GM18867 (cell line): ENCODE results near the gene LSP1.

ENCODE experiments used
- ATAC-seq: cut with Tn5 transposase; IDR thresholded peaks from one replicate; pipeline ENCODE4 v1.9.1; 2021; ENCODE audit warnings: mild to moderate bottlenecking, moderate library complexity; ENCODE audit not compliant: unreplicated experiment

The LSP1 gene

DNA sequence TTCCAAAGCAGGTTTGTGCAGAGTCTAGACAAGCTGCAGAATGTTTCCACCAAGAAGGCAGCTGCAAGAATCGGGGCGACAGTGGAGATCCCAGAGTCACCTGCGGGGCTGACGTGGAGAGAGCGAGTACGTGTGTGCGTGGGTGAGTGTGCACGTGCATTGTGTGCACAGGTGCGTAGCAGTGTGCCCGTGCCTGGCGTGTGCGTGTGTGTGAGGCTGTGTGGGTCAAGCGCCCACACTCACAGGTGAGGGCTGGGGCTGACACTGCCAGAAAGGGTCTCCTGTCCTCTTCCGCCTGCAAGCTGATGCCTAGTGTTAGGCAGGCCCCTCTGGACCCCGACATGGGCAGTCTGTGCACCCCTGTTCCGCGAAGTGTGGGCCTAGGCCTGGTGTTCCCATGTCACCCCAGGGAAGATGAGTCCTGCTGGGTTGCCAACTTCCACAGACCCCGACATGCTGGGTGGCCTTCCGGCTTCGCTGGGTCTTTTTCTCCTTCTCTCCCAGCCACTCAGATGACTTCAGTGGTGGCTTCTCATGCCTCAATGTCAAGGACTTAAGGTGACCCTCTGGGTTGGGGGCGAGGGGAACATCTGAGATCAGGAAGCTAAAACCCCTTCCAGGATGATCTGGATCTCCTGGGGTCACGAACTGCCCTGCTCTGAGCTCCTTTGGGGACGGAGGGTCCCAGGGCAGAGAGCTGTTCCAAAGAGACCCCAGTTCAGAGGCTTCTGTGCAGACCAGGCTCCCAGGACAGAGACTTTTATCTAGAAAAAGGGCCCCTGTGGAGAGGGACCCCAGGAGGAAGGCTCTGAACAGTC is 28.5 kb upstream of the LSP1 start:
- no peak for ATAC-seq

- no peak for ATAC-seq
These were observed 27.7 kb upstream of the LSP1 start for GRCh38 chr11:1825039-1825740.

DNA sequence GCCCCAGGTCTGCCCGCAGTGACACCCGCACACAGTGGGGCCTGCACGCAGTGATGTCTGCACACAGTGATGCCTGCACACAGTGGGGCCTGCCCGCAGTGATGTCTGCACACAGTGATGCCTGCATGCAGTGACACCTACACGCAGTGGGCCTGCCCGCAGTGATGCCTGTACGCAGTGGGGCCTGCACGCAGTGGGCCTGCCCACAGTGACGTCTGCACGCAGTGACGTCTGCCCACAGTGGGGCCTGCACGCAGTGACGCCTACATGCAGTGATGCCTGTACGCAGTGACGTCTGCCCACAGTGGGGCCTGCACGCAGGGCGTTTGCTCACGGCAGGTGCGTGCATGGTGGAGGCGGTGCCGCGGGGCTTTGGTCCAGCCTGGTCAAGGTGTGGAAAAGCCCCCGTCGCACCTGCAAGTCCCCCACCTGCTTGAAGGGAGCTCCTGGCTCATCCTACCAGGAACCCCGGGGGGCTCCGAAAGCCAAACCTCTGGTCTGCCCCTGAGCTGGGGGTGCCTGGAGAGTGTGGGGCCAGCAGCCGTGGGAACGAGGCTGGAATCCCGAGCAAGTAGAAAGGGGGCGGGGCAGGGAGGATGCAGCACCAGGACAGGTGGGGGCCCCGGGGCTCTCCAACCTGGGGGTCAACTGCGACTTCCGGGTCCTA is 27.0 kb upstream of the LSP1 start:
- ATAC-seq = no peak

DNA sequence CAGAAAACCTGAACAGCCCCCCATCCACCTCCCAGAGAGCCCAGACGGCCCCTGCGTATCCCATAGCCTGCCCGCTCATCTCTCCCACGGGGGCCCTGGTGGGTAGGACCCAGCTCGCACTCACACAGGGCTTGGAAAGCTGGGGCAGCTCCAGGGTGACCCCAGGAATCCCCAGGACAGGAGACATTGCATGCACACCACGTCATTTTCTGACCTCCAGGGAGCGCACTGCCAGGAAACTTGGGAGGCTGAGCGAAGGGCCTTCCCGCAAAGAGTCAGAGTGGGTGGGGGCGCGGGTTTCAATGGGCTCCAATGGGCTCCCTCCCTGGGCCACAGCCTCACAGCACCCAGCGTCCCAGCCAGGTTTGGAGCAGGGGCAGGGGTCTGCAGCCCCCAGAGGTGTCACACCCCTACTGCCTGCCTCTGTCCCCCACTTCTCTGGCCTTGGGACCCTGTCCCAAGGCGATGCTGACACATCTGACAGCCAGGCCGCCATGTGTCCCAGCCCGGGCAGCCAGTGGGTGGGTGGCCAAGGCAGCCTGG is 26.3 kb upstream of the LSP1 start:
- no peak for ATAC-seq

DNA sequence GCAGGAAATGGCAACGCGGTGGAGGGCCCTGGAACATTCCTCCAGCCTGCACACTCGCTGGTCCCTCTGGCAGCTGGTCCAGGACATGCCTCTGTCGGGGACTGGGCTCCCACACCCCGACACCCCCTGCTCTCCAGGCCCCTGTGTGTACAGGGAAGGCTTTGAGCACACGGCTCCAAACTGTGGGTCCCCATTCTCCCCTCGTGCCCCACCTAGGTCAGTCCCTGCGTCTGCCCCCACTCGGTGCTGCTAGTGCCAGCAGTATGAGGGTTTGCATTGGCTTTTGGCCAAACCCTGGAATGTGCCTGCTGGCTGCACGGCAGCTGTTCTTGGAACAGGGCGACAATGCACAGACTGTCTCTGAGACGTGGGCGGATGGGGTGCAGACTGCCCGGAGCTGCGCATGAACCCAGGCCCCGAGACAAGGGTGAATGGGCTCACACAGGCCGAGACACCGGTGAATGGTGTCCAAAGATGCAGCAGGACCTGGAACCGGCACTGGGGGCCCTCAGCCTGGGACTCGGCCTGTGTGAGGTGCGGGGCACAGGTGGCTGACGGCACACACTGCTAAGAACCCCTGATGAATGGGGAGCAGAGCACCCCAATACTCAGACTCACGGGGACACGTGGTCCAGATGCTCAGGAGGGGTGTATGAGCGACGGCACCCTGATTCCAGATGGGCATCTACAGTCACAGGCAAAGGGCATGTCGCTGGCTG is 25.6 kb upstream of the LSP1 start:
- ATAC-seq = no peak

DNA sequence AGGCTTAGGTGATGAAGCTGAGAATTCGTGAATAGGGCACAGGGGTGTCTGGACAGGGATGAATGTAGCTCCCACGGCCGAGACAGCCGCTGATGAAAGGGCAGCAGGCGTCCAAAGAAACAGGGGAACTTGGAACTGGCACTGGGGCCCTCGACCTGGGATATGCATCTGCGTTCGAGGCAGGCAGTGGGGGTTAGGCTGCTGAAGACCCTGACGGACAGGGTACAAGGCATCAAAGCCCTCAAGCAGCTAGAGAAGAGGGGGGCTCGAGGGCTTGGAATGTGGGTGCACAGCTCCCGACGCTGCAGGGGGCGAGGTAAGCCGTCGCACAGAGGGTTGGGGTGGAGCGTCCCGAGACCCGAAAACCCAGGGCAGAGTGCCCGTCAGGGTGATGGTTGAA is 25.0 kb upstream of the LSP1 start:
- ATAC-seq = no peak

DNA sequence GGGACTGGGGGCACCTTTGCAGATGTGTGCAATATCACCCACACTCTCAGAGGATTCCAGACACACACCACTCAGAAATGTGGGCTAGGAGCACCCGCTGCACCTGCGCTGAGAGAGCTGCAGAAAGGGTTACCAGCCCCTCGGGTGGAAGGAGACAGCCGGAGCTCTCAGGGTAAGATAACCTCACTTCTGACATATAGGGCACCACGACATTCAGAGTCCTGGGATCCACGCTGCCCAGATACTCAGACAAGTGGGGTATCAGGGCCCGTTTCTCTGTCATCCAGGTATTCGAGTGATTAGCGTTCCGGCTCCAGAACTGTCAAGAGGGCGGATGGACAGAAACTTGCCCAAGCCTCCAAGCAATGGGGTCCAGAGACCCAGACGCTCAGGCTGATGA is 24.3 kb upstream of the LSP1 start:
- no peak for ATAC-seq

DNA sequence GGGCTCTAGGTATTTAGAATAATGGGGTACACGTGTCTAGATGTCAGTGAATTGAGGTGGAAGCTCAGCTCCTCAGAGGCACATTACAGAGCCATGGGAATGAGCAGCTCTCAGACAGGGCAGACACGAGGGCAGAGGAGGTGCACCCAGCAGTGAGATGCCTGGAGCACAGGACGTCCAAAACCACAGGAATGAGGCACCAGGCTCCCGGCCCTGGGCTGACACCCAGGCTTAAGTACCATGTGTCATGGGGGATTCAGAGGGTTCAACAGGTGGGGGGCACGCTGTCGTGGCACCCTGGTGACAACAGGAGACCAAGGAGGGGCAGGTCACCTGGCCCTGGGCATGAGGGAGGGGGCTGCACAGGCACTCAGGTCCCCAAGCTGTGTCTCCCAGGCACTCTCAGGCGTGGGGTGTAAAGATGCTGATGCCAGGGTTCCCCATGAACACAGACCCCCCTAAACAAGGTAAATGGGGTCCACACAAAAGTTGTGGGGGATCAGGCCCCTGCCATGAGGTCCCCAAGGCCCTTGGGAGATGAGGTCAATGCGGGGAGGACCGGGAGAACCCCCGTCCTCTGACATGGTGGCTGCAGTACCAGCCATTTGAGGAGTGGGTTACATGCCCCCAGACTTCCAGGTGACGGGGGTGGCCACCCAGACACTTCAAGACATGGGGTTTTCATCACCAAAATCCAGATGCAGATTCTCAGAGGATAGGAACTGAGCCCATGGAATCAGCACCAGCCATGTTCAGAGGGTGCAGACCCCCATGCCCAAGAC is 23.7 kb upstream of the LSP1 start:
- no peak for ATAC-seq

GRCh38 chr11:1830004-1830321 is 22.9 kb upstream of the LSP1 start:
- ATAC-seq = no peak

GRCh38 chr11:1830322-1831223 is 22.3 kb upstream of the LSP1 start:
- ATAC-seq = no peak

DNA sequence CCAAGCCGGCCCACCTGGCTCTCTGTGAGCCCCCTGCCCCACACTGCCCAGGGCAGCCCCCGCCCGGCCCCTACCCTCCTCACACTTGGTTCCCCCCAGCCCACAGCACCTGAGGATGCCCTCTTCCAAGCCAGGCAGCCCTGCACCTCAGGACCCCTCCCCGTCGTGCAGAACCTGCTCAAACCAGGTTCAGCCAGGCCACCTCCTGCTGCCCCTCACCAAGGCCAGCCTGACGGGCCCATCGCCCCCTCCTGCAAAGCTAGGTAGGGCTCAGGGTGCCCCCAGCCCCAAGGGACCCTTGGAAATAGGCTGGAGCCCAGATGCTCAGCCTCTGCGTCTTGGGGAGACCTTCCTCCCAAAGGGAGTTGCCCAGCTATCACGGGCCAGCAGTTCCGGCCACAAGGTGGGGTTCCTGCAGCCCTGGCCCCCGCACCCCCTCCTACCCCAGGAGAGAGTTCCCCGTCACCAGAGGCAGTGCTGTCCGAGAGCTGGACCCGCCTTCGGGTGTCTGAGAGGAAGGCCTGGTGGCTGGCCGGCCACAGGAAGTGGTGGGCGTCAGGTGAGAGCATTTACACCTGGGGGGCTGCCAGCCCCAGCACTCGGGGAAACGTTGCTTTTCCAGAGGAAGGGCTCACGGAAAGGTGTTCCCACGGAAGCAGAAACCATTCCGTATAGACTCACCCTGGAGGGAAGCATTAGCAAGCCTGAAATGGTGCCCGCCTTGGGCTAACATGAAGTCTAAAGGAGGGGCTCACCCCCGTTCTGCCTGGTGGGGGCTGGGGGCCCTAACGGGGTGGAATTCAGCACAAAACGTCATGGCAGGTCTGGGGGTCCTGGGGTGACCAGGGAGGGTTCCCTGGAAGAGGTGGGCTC is 21.3 kb upstream of the LSP1 start:
- ATAC-seq = no peak

GRCh38 chr11:1832211-1832919 is 20.5 kb upstream of the LSP1 start:
- no peak for ATAC-seq

- no peak for ATAC-seq
These were observed 20.0 kb upstream of the LSP1 start for GRCh38 chr11:1832920-1833295.

GRCh38 chr11:1834062-1834610 is 18.7 kb upstream of the LSP1 start:
- ATAC-seq = no peak

DNA sequence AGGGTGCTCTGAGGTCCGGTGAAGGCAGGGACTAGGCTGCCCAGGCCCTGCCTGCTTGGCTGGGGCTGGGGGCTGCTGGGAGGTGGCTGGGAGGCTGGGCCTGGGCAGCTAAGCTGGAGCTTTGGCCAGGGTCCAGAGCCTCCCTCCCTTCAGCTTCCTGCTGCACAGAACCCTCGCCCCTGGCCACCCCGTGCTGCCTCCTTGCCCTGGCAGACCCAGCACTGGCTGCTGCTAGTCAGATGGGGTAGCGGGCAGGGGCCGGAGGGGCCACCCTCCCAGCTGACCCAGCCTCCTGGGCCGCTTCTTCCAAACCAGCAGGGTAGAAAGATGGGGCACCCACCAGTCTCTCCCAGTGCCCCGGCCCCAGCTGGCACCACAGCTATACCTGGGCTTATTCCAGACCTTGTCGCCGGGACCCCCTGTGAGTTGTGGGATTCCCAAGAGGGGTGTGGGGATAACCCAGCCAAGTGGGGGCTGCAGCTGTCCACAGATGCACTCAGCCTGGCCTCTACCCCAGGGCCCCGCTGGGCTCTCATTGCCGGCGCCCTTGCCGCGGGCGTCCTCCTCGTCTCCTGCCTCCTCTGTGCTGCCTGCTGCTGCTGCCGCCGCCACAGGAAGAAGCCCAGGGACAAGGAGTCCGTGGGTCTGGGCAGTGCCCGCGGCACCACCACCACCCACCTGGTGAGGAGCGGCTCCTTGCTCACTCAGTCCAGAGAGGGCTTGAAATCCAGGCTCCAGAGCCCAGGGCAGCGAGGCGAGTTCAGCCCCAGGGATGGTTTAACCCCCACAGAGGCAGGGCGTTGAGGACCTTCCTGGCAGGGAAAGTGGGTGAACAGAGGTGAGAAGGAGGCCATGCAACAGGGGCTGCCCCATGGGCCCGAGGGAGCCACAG is 17.9 kb upstream of the LSP1 start, which contains the start of gene SYT8:
Gene SYT8, plus strand, starts transcription at position 212 of the 892 bp plus-strand sequence. Its CDS starts 116 bp downstream, at position 328.
- ATAC-seq = no peak

GRCh38 chr11:1835671-1836010 is 17.2 kb upstream of the LSP1 start:
- no peak for ATAC-seq
